Caco-2 (cell line): Measurements from ENCODE around the gene PDE7B. TPM values are rescaled to one million over a fixed set of nuclear protein-coding genes. Genes with fewer than 3 reads are reported as not detected.
"Not testable (repeated sequence)": the region's sequence is repeated elsewhere in the genome, so short reads cannot be mapped to it uniquely, and the experiment has no call there.

Source experiments
- BruUV-seq: library from RNA; stranded (reverse); fragments of 400-500 nt; replicated peaks from 2 replicates; lab custom pipeline; 2021; lab: Mats Ljungman, UMichigan
- CTCF ChIA-PET: fragments of 300-600 bp; sonication (Branson Sonifier 250); formaldehyde crosslinking; loops from one replicate; lab custom pipeline; 2022; ENCODE audit warnings: antibody characterized with exemption; lab: Charles Lee
- POLR2A ChIA-PET: fragments of 300-600 bp; sonication (Branson Sonifier 250); formaldehyde crosslinking; loops from one replicate; lab custom pipeline; 2022; ENCODE audit warnings: antibody characterized with exemption; lab: Charles Lee
- DNase-seq, 2 experiments: peaks; one replicate each; pipeline versions ENCODE4 v3.0.0 to v3.0.0-alpha.2; 2020 to 2022
- H3K27me3 ChIP-seq: replicated peaks from 2 replicates; pipeline ENCODE4 v1.6.0; 2011; ENCODE audit warnings: low read length; ENCODE audit not compliant: control insufficient read depth, insufficient read depth
- H3K36me3 ChIP-seq: 2 replicates; pipeline ENCODE4 v1.5.1; 2011; ENCODE audit warnings: low read length; ENCODE audit not compliant: control insufficient read depth, insufficient read depth
- H3K4me1 ChIP-seq: fragments of 250-450 bp; sonication (Bioruptor Pico); 2 replicates; pipeline ENCODE4 v1.5.1; 2020; ENCODE audit warnings: mild to moderate bottlenecking
- H3K4me3 ChIP-seq: 2 replicates; pipeline ENCODE4 v1.5.1; 2011; ENCODE audit warnings: low read depth, mild to moderate bottlenecking, control low read depth, low read length
- H3K9me3 ChIP-seq: fragments of 250-450 bp; sonication (Bioruptor Pico); 2 replicates; pipeline ENCODE4 v1.5.1; 2020; ENCODE audit warnings: mild to moderate bottlenecking, moderate library complexity
- H3K27ac Mint-ChIP-seq: one replicate; pipeline ENCODE4 v1.8.0; 2022; ENCODE audit warnings: mixed read lengths; ENCODE audit not compliant: unreplicated experiment
- H3K27me3 Mint-ChIP-seq: one replicate; pipeline ENCODE4 v1.8.0; 2022; ENCODE audit warnings: mixed read lengths; ENCODE audit not compliant: insufficient read depth, unreplicated experiment
- H3K36me3 Mint-ChIP-seq: one replicate; pipeline ENCODE4 v1.8.0; 2022; ENCODE audit warnings: mild to moderate bottlenecking, mixed read lengths; ENCODE audit not compliant: insufficient read depth, unreplicated experiment
- H3K4me1 Mint-ChIP-seq: one replicate; pipeline ENCODE4 v1.8.0; 2022; ENCODE audit warnings: low read depth, mixed read lengths; ENCODE audit not compliant: unreplicated experiment
- H3K4me3 Mint-ChIP-seq: one replicate; pipeline ENCODE4 v1.8.0; 2022; ENCODE audit warnings: mild to moderate bottlenecking, moderate library complexity, mixed read lengths; ENCODE audit not compliant: unreplicated experiment
- H3K9me3 Mint-ChIP-seq: one replicate; pipeline ENCODE4 v1.8.0; 2022; ENCODE audit warnings: mixed read lengths; ENCODE audit not compliant: unreplicated experiment
- CTCF ChIP-seq, 2 experiments: fragments of 200-600 bp in 1 of 2; IDR thresholded peaks; 1 replicate in 1 of 2; 2 replicates in 1 of 2; pipeline versions ENCODE4 v1.5.1 to v1.8.0; 2011 to 2022; ENCODE audit warnings: antibody characterized with exemption in 1 of 2, control low read depth in 1 of 2, inconsistent platforms in 1 of 2, low read depth in 1 of 2, low read length in 1 of 2, mild to moderate bottlenecking in 1 of 2, moderate library complexity in 1 of 2; ENCODE audit not compliant: insufficient read depth in 1 of 2, severe bottlenecking in 1 of 2, unreplicated experiment in 1 of 2
- intact Hi-C: fragments of 100-400 bp; cut with micrococcal nuclease; formaldehyde crosslinking; loops from one replicate; pipeline ENCODE4 v1.10.0; 2022; ENCODE audit not compliant: unreplicated experiment
- total RNA-seq: library from RNA; stranded (reverse); gene quantifications from 2 replicates; pipeline ENCODE4 v1.2.3, GENCODE V29; 2022

The PDE7B gene
- total RNA-seq, 1 experiment from 2014 or later = not detected

- Mint-ChIP-seq H3K27me3 (peaks cover 6% of the 10 kb centered on the region), H3K9me3 (peaks cover 10% of the 10 kb centered on the region)
Observed at GRCh38 chr6:136213012-136213539, 361.6 kb downstream of the PDE7B start.

DNA sequence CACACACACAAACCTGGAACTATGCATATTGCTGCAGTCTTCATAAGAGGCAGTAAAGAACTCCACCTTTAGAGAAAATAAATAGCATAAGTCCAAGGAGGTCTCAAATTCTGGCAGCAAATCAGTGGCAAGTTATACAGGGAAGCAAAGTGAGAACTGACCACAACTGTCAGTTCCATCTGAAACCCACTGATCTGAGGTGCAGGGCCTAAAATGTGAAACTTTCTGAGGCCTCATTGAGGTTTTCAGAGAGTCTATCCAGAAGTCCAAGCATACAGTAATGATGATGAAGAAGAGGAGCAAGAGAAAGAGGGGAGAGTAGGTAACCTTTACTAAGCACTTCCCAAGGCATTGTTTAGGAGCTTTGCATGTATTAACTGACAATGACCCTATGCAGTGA is 362.4 kb downstream of the PDE7B start:
- no peak for TF ChIP-seq CTCF (IDR thresholded peaks at IDR 0.05; ENCODE audit: insufficient read depth in 1 of 2, low read depth in 1 of 2, low read length in 1 of 2, severe bottlenecking in 1 of 2, unreplicated experiment in 1 of 2)
- Mint-ChIP-seq H3K4me3 (no peak overlapping the region), H3K27ac (no peak overlapping the region), H3K36me3 (no peaks in the 10 kb centered on the region), H3K9me3 (peaks cover 10% of the 10 kb centered on the region), H3K27me3 (peaks cover 4% of the 10 kb centered on the region), H3K4me1 (no peaks in the 10 kb centered on the region)
- intact Hi-C loops = no loop called here
- BruUV-seq = no TSS peak
- H3K27me3 ChIP-seq = no peaks in the 10 kb centered on the region
- no peak for DNase-seq
- H3K9me3 ChIP-seq = no peaks in the 10 kb centered on the region
- no peaks in the 10 kb centered on the region for H3K4me1 ChIP-seq
- H3K36me3 ChIP-seq = no peaks in the 10 kb centered on the region
- CTCF ChIA-PET = no interaction called here
- no peak overlapping the region for H3K4me3 ChIP-seq
- POLR2A ChIA-PET = no interaction called here

More at GRCh38 chr6:136213012-136213539, 361.6 kb downstream of the PDE7B start:
- no peak overlapping the region for H3K4me3 ChIP-seq
- intact Hi-C loops = no loop called here
- H3K36me3 ChIP-seq = no peaks in the 10 kb centered on the region
- no peak overlapping the region for H3K27ac Mint-ChIP-seq
- no peaks in the 10 kb centered on the region for H3K4me1 ChIP-seq
- no TSS peak for BruUV-seq
- no peaks in the 10 kb centered on the region for H3K4me1 Mint-ChIP-seq
- H3K27me3 ChIP-seq = no peaks in the 10 kb centered on the region
- no peaks in the 10 kb centered on the region for H3K36me3 Mint-ChIP-seq
- TF ChIP-seq CTCF (IDR thresholded peaks at IDR 0.05; ENCODE audit: insufficient read depth in 1 of 2, low read depth in 1 of 2, low read length in 1 of 2, severe bottlenecking in 1 of 2, unreplicated experiment in 1 of 2) = no peak
- DNase-seq = no peak
- no peaks in the 10 kb centered on the region for H3K9me3 ChIP-seq
- CTCF ChIA-PET = interaction anchor here (0.7 kb wide), 1 partner anchor 110 kb away, joined by 4 read pairs; no protein-coding TSS in a partner anchor
- H3K4me3 Mint-ChIP-seq = no peak overlapping the region
- POLR2A ChIA-PET = no interaction called here

DNA sequence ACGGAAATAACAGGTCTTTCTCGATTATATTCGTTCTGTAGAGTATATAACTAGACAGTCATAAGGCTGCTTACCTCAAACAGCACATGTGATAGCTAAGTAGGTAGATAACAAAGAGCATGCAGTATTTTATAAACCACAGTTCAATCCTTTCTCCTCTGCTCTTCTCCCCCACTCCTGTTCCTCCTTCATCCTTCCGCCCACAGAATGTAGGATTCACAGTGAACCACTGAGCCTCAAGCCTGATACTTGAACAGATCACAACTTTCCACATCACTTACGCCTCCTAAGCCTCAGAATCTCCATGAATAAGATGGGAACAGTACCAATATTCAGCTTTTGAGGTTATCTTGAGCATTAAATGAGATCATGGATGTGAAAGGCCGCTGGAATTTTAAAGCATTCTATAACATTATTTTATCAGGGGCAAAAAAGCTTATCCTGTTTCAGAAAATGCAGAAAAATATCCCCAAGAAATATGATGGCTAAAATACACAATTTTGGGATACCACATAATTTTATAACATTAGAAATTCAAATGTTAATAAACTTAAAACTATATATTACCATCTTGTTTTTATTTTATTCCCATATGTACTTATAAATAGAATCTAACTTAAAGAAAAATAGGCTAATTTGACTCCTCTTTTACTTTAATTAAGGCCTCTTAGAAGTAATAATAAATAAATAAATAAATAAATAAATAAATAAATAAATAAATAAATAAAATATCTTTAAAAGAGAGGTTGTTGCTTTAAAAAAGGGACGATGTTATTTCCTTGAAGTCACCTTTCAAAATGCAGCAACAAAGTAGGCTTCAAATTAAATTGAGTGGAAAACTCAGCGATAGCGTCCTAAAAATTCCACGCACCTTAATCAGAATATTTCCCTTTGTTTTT is 365.3 kb downstream of the PDE7B start:
- H3K36me3 Mint-ChIP-seq = no peaks in the 10 kb centered on the region
- Histone ChIP-seq H3K4me3 (no peak overlapping the region), H3K9me3 (no peaks in the 10 kb centered on the region), H3K27me3 (no peaks in the 10 kb centered on the region), H3K36me3 (no peaks in the 10 kb centered on the region), H3K4me1 (no peaks in the 10 kb centered on the region)
- BruUV-seq = no TSS peak
- H3K27ac Mint-ChIP-seq = no peak overlapping the region
- no peaks in the 10 kb centered on the region for H3K9me3 Mint-ChIP-seq
- ChIA-PET POLR2A (no interaction called here), CTCF (no interaction called here)
- H3K4me3 Mint-ChIP-seq = no peak overlapping the region
- intact Hi-C loops = no loop called here
- H3K4me1 Mint-ChIP-seq = no peaks in the 10 kb centered on the region
- no peak for TF ChIP-seq CTCF (IDR thresholded peaks at IDR 0.05; ENCODE audit: insufficient read depth in 1 of 2, low read depth in 1 of 2, low read length in 1 of 2, severe bottlenecking in 1 of 2, unreplicated experiment in 1 of 2)
- DNase-seq = no peak
- peaks cover 3% of the 10 kb centered on the region for H3K27me3 Mint-ChIP-seq

DNA sequence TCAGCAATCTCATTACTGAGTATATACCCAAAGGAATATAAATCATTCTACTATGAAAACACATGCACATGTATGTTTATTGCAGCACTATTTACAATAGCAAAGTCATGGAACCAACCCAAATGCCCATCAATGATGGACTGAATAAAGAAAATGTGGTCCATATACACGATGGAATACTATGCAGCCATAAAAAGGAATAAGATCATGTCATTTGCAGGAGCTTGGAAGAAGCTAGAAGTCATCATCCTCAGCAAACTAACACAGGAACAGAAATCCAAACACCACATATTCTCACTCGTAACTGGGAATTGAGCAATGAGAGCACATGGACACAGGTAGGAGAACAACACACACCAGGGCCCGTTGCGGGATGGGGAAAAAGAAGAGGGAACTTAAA is 373.5 kb downstream of the PDE7B start:
- BruUV-seq, H3K36me3 ChIP-seq, H3K9me3 ChIP-seq, H3K4me3 Mint-ChIP-seq, H3K4me3 ChIP-seq, H3K9me3 Mint-ChIP-seq, CTCF ChIA-PET, H3K36me3 Mint-ChIP-seq, H3K27me3 Mint-ChIP-seq, H3K27ac Mint-ChIP-seq, POLR2A ChIA-PET, DNase-seq, H3K27me3 ChIP-seq: not testable (repeated sequence)
- intact Hi-C loops = loop anchor here (10.0 kb wide), 1 partner anchor 320 kb away; no protein-coding TSS in a partner anchor
- peaks cover 16% of the 10 kb centered on the region for H3K4me1 Mint-ChIP-seq
- peaks cover 18% of the 10 kb centered on the region for H3K4me1 ChIP-seq
